ENCODE data around the gene SEC24C. TPM values are rescaled to one million over a fixed set of nuclear protein-coding genes. Genes with fewer than 3 reads are reported as not detected.

Gene SEC24C
- total and polyA plus RNA-seq, 2 experiments from 2014 or later: 46.8 to 59.4 TPM

DNA sequence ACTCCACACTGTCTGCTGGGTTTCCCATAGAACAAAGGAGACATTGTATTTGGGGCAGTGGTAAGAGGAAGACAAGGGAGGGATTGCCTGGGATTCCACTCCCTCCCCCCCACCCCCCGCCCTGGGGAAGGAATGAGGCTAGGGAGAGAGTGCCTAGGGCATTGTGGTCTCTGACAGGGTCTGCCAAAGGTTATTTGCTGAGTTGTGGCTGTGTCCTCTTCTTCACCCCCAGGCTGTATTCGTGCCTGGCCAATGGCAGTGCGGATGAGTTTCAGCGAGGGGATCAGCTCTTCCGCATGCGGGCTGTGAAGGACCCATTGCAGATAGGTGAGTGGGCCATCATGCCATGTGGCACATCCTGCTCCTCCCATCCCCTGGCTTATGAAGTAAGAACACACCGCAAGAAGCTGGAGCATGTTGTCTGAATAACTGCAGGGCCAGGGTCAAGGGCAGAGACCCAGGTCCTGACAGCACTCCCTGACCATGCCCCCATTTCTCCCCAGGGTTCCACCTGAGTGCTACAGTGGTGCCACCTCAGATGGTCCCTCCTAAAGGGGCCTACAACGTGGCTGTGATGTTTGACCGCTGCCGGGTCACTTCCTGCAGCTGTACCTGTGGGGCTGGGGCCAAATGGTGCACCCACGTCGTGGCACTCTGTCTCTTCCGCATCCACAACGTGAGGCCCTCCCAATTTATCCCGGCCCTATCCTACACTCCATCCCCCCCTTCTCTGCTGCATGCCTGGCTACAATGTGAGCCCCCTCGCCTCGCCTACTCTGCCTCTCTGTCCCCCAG lies 44.9 kb downstream of the SEC24C start:
- Histone ChIP-seq H4K20me1 (ENCODE audit: insufficient read depth, poor library complexity, severe bottlenecking) (peaks cover 35% of the 10 kb centered on the region), H3K79me2 (peaks cover 42% of the 10 kb centered on the region), H3K4me3 (no peak overlapping the region), H3K9me2 (replicated peaks; ENCODE audit: insufficient read depth) (no peaks in the 10 kb centered on the region), H2AFZ (no peak overlapping the region), H3K27me3 (no peaks in the 10 kb centered on the region), H3K27ac (no peak overlapping the region), H3K36me3 (replicated peaks; ENCODE audit: insufficient read depth, low read depth) (no peaks in the 10 kb centered on the region), H3K4me2 (no peak overlapping the region), H3K9me3 (ENCODE audit: low read depth) (no peaks in the 10 kb centered on the region), H3K4me1 (ENCODE audit: insufficient read depth) (peaks cover 13% of the 10 kb centered on the region)
- 95% methylated on average over 17 of the region's 17 CpGs for WGBS (ENCODE audit: low lambda C conversion rate, missing lambda C conversion rate)
- no peak for DNase-seq (ENCODE audit: low spot score)
- TF ChIP-seq, protein P1, sequence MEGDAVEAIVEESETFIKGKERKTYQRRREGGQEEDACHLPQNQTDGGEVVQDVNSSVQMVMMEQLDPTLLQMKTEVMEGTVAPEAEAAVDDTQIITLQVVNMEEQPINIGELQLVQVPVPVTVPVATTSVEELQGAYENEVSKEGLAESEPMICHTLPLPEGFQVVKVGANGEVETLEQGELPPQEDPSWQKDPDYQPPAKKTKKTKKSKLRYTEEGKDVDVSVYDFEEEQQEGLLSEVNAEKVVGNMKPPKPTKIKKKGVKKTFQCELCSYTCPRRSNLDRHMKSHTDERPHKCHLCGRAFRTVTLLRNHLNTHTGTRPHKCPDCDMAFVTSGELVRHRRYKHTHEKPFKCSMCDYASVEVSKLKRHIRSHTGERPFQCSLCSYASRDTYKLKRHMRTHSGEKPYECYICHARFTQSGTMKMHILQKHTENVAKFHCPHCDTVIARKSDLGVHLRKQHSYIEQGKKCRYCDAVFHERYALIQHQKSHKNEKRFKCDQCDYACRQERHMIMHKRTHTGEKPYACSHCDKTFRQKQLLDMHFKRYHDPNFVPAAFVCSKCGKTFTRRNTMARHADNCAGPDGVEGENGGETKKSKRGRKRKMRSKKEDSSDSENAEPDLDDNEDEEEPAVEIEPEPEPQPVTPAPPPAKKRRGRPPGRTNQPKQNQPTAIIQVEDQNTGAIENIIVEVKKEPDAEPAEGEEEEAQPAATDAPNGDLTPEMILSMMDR (IDR thresholded peaks at IDR 0.05; ENCODE audit: poor library complexity): no peak
- TF ChIP-seq EZH2 (IDR thresholded peaks at IDR 0.05; ENCODE audit: borderline replicate concordance): no peak
- TF ChIP-seq EZH2phosphoT487 (IDR thresholded peaks at IDR 0.05; ENCODE audit: low read depth, severe bottlenecking, unreplicated experiment): no peak

DNA sequence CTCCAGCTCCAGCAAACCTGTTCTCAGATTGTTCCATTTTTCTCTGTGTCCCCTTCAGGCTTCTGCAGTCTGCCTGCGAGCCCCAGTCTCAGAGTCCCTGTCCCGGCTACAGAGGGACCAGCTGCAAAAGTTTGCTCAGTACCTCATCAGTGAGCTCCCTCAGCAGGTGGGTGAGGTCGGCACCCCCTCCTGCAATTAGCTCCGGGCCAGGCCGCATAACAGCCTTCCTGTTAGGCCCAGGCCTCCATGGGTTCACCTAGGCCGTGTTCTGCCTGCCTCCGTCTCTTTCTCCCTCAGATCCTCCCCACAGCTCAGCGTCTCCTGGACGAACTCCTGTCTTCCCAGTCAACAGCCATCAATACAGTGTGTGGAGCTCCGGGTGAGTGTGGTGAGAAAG lies 45.5 kb downstream of the SEC24C start:
- Histone ChIP-seq H3K4me3 (no peak overlapping the region), H3K9me3 (ENCODE audit: low read depth) (no peaks in the 10 kb centered on the region), H3K27ac (no peak overlapping the region), H2AFZ (no peak overlapping the region), H3K27me3 (no peaks in the 10 kb centered on the region), H3K4me2 (no peak overlapping the region), H4K20me1 (ENCODE audit: insufficient read depth, poor library complexity, severe bottlenecking) (peaks cover 35% of the 10 kb centered on the region), H3K79me2 (peaks cover 36% of the 10 kb centered on the region), H3K9me2 (replicated peaks; ENCODE audit: insufficient read depth) (no peaks in the 10 kb centered on the region), H3K4me1 (ENCODE audit: insufficient read depth) (peaks cover 13% of the 10 kb centered on the region), H3K36me3 (replicated peaks; ENCODE audit: insufficient read depth, low read depth) (no peaks in the 10 kb centered on the region)
- TF ChIP-seq EZH2 (IDR thresholded peaks at IDR 0.05; ENCODE audit: borderline replicate concordance) (no peak), EZH2phosphoT487 (IDR thresholded peaks at IDR 0.05; ENCODE audit: low read depth, severe bottlenecking, unreplicated experiment) (no peak)
- DNase-seq (ENCODE audit: low spot score): no peak
- 96% methylated on average over 10 of the region's 10 CpGs for WGBS (ENCODE audit: low lambda C conversion rate, missing lambda C conversion rate)

DNA sequence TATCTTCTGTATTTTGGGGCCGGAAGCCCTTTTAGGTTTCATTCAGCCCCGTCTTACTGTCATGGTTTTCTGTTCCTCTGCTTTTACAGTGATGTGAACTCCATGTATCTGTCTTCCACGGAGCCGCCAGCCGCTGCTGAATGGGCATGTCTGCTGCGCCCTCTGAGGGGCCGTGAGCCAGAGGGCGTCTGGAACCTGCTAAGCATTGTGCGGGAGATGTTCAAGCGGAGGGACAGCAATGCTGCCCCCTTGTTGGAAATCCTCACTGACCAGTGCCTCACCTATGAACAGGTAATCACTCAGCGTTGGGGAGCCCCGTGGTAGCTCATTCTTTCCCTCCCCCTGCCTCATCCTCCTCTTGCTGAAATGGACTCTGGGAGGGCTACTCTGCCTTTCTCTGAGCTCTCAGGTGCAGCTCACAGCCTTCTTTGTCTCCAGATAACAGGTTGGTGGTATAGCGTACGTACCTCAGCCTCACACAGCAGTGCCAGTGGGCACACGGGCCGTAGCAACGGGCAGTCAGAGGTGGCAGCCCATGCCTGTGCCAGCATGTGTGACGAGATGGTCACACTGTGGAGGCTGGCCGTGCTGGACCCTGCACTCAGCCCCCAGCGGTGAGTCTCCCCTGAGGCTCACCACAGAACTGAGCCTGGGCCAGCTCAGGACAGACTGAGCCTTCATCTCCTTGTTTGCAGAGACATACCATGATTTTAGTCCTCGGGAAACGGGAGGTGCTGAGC lies 46.9 kb downstream of the SEC24C start:
- no peak for DNase-seq (ENCODE audit: low spot score)
- peaks cover 35% of the 10 kb centered on the region for H4K20me1 ChIP-seq (ENCODE audit: insufficient read depth, poor library complexity, severe bottlenecking)
- H3K36me3 ChIP-seq (replicated peaks; ENCODE audit: insufficient read depth, low read depth): no peaks in the 10 kb centered on the region
- H3K27me3 ChIP-seq: no peaks in the 10 kb centered on the region
- H3K4me3 ChIP-seq: no peak overlapping the region
- 94% methylated on average over 22 of the region's 22 CpGs for WGBS (ENCODE audit: low lambda C conversion rate, missing lambda C conversion rate)
- H3K9me3 ChIP-seq (ENCODE audit: low read depth): no peaks in the 10 kb centered on the region
- H3K79me2 ChIP-seq: peaks cover 32% of the 10 kb centered on the region
- no peak for TF ChIP-seq EZH2 (IDR thresholded peaks at IDR 0.05; ENCODE audit: borderline replicate concordance)
- no peak for TF ChIP-seq EZH2phosphoT487 (IDR thresholded peaks at IDR 0.05; ENCODE audit: low read depth, severe bottlenecking, unreplicated experiment)
- TF ChIP-seq, protein P1 (IDR thresholded peaks at IDR 0.05; ENCODE audit: poor library complexity): no peak
- H2AFZ ChIP-seq: no peak overlapping the region
- peaks cover 13% of the 10 kb centered on the region for H3K4me1 ChIP-seq (ENCODE audit: insufficient read depth)
- no peak overlapping the region for H3K4me2 ChIP-seq
- no peak overlapping the region for H3K27ac ChIP-seq
- H3K9me2 ChIP-seq (replicated peaks; ENCODE audit: insufficient read depth): no peaks in the 10 kb centered on the region
